ENCODE measurements around the gene ZNF180.
A peak's percentile ranks its signal among the peaks of the same experiment; 100 is the strongest.
"Not testable (repeated sequence)": the region's sequence is repeated elsewhere in the genome, so short reads cannot be mapped to it uniquely, and the experiment has no call there.

Gene ZNF180

DNA sequence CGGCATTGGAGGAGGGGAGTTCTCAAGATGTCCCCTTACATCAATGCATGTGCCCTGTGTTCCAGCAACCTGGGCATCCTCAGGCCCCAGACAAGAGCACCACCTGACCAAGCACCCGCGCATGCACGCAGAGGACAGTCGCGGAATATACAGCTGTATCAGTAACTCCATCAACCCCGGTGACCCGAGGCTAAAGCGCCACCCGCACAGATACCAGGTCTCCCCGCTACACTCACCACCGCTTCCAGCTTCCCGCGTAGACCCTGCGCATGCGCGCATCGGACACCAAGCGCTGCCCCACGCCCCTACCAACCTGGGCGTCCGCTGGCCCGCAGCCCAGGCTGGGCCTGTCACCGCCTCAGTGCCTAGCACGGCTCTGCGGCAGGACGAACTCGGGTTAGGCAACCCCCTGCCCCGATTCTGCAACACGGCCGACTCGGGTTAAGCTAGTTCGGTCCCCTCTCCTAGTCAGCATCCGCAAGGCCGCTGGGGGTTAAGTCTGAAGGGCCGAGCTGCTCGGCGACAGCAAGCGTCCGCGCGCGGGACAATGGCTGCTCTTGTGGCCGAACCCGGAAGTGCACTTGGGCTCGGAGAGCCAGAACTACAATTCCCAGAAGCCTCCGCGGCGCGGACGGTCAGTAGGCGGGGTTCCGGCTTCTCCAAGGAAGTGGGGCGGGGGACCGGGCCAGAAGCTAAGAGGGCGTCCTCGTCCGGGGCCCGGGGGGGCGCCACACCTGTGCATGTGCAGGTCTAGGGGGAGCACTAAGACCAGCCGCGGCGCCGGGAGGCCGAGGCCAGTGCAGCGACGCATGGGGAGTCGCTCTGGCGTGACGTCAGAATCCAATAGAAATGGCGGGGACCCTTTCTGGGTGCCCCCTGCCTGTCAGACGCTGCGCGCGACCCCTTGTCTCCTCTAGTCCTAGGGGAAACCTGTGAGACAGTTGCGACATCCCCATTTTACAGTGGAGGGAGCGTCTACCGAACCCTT lies at the start of gene ZNF180:
TSS of gene ZNF180 (minus strand) at position 561 of the 988 bp plus-strand sequence. CDS start 3,188 bp downstream, outside the sequence.
- peak; percentile 78 to 93 for DNase-seq (ENCODE audit: low read depth in 2 of 2)

DNA sequence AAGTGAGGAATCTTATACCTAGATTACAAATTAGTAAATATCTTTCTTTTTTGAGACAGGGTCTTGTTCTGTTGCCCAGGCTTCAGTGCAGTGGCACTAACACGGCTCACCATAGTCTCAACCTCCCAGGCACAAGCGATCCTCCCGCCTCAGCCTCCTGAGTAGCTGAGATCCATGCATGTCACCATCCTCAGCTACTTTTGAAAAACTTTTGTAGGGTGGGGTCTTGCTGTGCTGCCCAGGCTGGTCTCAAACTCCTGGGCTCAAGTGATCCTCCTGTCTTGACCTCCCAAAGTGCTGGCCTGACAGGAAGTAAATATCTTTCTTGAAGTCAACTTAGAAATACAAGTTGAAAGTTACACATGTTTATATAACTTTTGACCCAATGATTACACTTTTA lies 49.2 kb upstream of the ZNF180 start:
- DNase-seq (ENCODE audit: low read depth in 2 of 2): no peak

DNA sequence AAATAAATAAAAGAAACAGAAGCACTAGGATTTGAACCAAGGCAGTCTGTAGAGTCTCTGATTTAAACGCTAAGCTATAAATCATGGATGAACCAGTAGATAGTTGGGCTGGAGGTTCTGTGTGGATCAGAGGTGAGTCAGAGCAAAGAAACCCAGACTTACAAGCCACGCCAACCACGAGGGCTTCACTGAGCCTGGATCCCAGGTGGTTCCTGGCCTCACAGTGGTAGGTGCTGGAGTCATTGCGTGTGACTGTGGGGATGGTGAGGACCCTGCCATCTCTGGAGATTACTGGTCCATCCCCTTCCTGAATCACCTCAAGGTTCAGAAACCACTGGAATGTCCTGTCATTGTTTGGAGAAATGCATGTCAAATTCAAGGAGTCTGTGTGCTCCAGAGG lies 48.4 kb upstream of the ZNF180 start:
- no peak for DNase-seq (ENCODE audit: low read depth in 2 of 2)

DNA sequence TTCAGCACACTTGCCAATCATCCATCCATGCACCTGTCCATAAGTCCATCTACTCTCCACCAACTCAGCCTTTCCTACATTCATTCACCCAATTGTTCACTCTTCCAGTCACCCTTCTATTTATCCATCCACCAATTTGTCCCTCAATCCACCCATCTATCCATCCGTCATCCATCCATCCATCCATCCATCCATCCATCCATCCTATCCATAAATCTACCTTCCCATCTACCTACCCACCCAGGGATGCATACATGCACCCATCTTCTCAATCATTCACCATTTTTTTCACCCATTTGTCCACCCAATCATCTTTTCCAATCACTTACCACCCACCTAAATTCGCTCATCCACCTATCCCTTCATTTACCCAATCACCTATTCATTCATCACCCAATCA lies 43.7 kb upstream of the ZNF180 start:
- DNase-seq (ENCODE audit: low read depth in 2 of 2): no peak

DNA sequence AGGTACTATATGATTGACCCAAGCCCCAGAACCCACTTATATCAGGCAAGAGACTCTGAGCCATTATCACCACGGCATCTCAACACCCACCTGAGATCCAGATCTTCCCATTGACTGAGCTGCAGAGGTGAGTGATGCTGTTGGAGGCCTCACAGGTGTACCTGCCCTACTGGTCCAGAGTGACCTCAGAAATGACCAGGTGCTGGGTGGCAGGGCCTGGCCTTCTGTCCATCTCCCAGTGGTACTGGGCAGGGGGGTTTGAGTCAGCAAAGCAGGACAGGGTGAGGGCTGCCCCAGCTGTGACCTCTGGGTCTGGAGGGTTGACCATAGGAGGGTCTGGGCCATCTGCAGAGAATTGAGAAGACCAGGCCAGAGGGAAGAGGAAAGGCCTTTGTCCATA lies 42.3 kb upstream of the ZNF180 start:
- DNase-seq (ENCODE audit: low read depth in 2 of 2): no peak

DNA sequence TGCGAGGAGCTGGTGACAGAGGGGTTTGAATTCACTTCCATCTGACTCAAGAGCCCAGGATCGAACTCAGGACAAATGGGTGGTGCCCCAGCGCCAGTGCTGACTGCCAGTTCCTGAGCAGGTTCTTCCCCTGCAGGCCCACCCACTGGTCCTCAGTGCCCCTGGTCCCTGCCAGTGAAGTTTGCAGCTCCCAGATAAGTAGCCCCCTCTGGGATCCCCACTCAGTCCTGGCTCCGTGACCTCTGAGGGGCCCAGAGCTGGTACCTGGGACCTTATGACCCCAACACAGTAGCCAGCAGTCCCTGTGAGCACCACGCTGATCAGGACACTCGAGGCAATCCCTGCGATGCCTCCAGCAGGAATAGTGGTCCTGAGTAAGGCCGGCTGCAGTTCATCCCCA lies 40.4 kb upstream of the ZNF180 start:
- no peak for DNase-seq (ENCODE audit: low read depth in 2 of 2)

DNA sequence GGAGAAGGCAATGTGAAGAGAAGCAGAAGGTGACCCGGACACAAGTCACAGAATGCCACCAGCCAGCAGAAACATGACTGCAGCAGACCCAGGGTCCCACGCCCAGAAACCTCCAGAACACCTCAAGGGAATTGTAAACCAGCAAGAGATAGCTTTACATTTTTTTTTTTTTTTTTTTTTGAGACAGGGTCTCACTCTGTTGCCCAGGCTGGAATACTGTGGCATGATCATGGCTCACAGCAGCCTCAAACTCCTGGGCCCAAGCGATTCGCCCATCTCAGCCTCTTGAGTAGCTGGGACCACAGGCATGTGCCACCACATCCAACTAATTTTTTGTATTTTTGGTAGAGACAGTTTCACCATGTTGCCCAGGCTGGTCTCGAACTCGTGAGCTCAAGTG lies 39.7 kb upstream of the ZNF180 start:
- no peak for DNase-seq (ENCODE audit: low read depth in 2 of 2)

DNA sequence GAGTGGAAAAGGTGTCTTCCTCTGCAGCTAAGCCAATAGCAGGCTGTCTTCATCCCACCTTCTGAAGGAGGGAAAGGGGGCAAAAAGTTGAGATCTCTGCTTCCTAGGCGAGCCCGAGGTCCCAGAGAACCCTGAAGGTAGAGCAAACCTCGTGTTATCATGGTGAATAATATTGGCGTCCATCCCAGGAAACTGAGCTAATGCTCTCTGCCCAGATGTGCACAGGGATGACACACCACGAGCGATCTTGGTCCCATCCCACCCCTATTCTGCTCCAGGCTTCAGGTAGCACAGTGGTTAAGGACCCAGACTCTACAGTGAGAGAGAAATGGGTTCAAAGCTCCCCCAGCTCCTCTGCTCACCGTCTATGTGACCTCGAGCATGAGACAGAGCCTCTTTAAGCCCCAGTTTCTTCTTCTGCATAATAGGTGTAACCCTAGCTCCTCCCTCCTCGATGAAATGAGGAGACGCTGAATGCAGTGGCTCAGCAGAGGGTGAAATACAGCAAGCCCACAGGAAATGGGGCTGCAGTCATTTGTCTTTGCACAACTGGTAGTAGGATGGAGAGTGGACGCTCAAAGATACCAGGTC lies 39.0 kb upstream of the ZNF180 start:
- no peak for DNase-seq (ENCODE audit: low read depth in 2 of 2)

DNA sequence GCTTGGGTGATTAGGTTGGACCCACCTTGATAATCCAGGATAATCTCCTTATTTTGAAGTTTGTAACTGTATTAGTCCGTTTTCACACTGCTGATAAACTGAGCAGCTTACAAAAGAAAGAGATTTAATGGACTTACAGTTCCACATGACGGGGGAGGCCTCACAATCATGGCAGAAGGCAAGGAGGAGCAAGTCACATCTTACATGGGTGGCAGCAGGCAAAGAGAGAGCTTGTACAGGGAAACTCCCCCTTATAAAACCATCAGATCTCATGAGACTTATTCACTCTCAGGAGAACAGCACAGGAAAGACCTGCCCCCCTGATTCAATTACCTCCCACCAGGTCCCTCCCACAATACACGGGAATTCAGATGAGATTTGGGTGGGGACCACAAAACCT lies 35.0 kb upstream of the ZNF180 start:
- not testable (repeated sequence) for DNase-seq (ENCODE audit: low read depth in 2 of 2)

DNA sequence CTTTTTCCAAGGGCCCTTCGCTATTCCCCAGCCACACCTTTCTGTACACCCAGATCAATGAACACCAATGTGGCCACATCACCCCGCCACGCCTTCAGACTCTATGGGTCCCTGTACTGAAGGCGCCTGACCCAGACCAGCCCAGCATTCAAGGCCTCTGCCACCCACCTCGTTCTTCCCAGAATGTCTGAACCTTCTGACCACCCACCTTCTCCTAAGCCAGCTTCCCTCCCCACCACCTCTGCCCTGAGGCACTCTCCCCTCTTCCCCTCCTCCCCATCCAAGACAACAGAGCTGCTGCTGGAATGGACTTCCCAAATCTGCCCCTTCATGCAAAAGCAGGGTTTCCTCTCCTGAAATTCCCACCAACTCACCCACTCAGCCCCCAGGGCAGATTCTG lies 32.5 kb upstream of the ZNF180 start:
- DNase-seq (ENCODE audit: low read depth in 2 of 2): no peak

DNA sequence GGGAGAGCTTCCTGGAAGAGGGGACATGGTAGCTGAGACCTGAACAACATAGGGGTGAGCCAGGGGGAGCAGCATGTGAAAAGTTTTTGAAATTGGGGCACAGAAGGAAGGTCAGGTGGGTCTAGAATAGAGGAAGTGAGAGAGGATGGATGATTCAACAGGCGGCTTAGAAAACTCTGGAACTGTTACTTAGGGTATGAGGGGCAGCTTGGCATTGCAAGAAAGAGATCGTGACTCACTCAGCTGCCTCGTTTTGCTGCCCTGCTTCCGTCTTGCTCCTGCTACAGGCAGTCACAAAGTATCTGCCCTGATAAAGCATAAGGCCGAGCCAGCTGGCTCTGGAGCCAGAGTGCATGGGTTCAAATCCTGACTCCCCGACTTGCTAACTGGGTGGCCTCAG lies 30.5 kb upstream of the ZNF180 start:
- DNase-seq (ENCODE audit: low read depth in 2 of 2): no peak

DNA sequence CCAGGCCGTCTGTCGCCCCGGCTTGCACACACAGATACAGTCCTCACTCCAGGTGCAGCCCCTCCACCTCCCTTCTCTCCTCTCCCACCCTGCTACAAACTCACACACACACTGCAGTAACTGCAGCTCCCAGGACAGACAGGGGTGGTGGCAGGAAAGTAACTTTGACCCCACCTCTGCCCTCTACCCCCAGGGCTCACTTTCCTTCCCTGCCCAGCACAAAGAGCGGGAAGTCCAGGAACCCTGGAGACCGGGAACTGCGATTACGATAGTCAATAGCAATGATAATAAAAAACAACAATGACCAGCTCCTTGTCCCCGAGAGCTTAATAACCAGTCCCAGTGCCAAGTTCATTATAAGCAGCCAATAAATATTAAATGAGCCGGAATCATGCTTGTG lies 29.2 kb upstream of the ZNF180 start, which contains the start of gene CEACAM20:
TSS of gene CEACAM20 (minus strand) at position 140 of the 400 bp plus-strand sequence. CDS start 166 bp downstream, outside the sequence.
- no peak for DNase-seq (ENCODE audit: low read depth in 2 of 2)

DNA sequence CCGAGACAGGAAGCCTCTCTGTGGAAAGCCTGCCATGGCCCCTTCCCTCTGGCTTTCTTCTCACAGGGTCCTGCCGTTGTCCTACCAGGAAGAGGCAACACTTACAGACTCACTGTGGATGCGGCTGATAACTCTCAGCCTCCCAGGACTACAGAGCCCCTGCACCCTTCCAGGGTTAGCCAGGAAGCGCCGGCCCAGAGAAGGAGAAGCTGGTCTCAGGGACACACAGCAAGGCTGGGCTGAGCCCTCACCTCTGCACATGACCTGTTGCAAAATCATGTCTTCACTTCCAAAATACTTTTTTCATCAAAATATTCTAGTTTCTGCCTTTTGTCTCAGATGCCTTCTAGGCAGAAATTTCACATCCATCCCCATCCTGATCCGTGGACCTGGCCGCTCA lies 27.2 kb upstream of the ZNF180 start:
- no peak for DNase-seq (ENCODE audit: low read depth in 2 of 2)

DNA sequence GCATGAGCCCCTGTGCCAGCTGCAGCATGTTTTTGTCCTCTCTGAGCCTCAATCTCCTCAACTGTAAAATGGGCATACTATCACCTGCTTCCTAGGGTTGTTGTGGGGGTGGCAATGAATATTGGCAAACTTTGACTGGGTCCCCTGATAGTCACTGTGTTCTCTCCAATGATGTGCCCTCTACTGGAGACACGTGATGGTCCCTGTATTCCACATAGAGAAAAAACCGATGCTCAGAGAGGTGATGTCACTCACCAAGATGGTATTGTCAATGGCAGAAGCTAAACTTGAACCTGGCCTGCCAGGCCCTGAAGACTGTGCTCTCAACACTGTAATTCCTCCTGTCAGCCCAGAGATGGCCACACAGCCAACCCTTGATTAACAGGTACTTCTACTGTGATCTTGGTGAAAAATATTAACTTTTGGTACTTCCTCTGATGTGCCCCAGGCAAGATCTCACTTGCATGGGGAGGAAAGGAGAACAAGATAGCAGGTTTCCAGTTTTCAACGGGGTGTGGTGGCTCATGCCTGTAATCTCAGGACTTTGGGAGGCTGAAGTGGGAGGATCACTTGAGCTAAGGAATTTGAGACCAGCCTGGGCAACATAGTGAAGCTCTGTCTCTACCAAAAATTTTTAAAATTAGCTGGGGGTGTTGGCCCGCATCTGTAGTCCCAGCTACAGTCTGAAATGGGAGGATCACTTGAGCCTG lies 25.6 kb upstream of the ZNF180 start:
- no peak for DNase-seq (ENCODE audit: low read depth in 2 of 2)

DNA sequence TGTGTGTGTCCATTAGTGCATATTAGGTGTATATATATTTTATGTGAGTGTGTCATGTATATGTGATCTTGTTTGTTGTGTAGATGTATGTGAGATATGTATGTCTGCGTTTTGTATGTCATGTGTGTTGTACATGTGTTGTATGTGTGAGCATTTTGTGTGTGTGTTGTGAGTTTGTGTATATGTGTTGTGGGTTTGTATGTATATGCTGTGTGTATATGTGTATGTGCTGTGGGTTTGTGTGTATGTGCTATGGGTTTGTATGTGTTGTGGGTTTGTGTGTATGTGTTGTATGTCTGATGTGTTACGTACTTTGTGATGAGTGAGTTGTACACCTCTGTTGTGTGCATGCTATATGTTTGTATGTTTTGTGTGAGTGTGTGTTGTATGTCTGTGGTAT lies 21.0 kb upstream of the ZNF180 start:
- no peak for DNase-seq (ENCODE audit: low read depth in 2 of 2)

DNA sequence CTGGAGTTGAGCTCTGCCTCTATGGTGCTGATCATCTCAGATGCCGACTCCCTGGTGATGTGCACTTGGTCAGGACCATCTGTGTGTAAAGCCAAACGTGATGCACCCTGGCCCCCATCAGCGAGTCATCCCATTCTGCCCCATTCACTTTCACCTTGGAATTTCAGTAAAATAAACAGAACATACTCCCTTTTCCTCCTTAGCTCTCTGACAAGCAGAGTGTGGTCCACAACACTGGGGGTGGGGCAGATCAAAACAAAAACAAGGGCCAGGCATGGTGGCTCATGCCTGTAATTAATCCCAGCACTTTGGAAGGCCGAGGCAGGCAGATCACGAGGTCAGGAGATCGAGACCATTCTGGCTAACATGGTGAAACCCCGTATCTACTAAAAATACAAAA lies 16.8 kb upstream of the ZNF180 start:
- no peak for DNase-seq (ENCODE audit: low read depth in 2 of 2)

DNA sequence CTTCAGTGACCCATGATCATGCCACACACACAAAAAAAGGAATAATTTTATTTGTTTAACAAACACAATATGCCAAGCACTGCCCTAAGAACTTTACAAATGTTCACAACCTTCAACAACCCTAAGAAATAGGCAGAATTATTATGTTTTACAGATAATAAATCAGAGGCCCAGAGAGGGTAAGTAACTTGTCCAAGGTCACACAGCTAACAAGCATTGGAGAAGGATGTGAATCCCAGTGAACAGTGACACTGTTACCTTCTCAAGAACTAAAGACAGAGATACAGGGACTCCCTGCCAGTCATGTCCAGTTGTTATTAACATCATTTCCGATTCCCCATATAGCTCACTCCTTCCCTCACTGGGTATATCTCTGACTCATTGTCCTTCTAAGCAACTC lies 15.6 kb upstream of the ZNF180 start:
- no peak for DNase-seq (ENCODE audit: low read depth in 2 of 2)

DNA sequence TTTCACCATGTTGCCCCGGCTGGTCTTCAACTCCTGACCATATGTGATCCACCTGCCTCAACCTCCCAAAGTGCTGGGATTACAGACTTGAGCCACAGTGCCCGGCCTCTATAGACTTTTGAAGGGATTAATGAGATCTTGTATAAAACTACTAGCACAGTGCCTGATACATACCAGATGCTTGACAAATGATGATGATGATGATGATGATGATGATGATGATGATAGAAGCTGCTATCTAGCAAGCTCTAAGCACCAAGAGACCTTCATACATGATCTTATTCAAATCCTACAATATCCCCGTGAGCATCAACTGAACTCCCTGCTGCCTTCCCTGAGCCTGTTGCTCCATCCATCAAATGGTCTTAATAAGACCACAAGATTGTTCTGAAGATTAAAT lies 14.7 kb upstream of the ZNF180 start:
- no peak for DNase-seq (ENCODE audit: low read depth in 2 of 2)

DNA sequence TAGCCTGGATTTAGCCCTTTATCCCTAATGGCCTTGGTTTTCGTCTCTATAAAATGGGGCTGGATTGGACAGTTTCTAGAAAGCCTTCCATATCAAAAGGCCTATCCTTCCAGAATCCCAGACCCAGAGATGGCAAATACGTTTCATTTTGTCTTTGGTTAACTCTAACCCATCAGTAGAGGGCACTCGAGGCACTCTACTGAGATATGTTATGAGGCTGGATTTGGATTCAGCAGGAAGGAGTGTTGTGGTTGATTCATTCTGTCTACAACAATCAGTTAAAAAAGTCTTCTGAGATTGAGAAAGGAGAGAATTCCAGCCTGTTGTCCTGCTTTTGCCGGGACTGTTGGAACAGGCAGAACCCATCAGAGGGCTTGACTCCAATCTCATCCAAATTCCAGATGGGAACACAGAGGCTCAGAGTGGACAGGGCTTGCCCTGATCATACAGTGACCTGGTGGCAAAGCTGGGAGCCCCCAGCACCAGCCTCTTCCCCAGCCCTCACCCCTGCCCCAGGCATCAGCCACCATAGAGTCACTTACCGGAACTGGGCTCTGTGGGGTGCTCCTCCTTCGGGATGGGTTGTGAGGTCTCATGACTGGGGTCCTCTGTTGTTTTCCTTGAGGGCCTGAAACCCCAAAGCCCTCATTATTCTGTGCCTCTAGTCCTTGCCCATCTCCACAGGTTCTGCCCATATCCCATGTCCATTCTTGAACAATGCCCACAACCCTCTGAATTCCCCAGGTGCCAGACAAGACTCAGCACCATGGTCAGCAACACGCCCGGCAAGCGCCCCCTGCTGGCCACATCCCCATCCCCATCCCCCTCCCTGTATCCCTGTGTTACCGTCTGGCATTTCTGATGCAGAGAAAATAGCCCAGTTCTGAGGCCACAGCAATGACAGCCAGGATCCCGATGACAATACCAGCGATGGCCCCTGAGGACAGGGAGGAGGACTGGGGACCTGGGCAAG lies 12.3 kb upstream of the ZNF180 start:
- DNase-seq (ENCODE audit: low read depth in 2 of 2): no peak

DNA sequence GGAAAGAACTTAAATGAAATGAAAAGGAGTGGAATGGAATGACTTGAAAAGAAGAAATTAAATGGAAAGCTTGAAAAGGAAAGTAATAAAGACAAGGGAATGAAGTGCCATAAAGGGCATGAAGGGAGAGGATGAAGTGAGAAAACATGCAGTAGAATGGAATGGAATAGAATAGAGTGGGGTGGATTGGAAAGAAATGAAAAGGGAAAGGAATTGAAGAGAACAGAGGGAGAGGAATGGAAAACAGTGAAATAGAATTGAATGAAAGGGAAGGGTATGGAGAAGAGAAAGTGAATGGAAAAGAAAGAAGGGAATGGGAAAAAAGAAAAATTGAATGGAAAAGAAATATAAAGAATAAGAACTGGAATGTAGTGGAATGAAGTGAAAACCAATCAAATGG lies 9.2 kb upstream of the ZNF180 start:
- DNase-seq (ENCODE audit: low read depth in 2 of 2): no peak

DNA sequence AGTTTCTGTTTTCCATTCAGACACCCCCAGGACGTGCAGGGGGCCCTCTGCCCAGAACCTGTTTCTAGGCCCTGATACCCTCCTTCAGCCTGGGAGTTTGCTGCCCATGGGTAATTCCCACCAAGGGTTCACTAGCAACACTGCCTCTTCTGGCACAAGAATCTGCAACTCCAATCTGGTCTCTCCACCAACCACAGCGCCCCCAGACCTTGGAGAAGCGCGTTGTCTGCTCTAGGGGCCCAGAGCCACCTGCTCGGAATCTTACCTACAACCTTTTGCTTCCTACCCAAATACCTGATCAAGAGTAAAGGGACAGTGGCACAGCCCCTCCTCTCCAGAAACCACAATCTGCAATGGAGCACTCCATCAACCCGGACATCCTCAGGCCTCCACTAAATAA lies 763 bp downstream of the ZNF180 start:
- no peak for DNase-seq (ENCODE audit: low read depth in 2 of 2)
